Measurements from ENCODE around the gene DVL2. TPM values are rescaled to one million over a fixed set of nuclear protein-coding genes. Genes with fewer than 3 reads are reported as not detected.

DVL2 gene
- total RNA-seq, 3 donors from 2014 or later = 32.0 to 58.2 (median 47.9) TPM

DNA sequence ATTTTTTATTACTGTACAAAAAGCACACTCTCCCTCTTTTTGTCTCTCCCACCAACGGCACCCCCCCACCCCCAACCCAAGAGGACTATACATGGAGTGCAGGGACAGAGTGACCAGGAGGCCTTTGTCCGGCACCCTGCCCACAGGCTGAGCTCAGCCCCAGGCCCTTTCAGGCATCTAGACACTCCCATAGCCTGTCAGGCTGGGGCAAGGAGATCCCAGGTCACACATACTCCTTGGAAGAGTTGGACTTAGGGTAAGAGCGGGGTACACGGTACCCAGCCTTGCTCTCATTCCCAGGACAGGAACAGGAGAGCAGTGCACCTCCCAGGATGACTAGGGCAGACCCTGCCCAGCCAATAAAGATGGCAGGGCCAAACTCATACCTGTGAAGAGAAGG lies 25.8 kb upstream of the DVL2 start:
- Histone ChIP-seq H3K36me3 (no peaks in the 10 kb centered on the region), H3K27me3 (peaks cover 5 to 12% of the 10 kb centered on the region in 2 donors), H3K9me3 (no peaks in the 10 kb centered on the region), H3K4me3 (peak overlapping the region in 2 of 3 donors; percentile 69 to 80), H3K27ac (peak overlapping the region; percentile 93 to 96), H3K4me1 (peaks cover 0 to 6% of the 10 kb centered on the region in 2 donors)
- no peak for DNase-seq (ENCODE audit: low spot score in 2 of 2)
- TF ChIP-seq, protein P1, sequence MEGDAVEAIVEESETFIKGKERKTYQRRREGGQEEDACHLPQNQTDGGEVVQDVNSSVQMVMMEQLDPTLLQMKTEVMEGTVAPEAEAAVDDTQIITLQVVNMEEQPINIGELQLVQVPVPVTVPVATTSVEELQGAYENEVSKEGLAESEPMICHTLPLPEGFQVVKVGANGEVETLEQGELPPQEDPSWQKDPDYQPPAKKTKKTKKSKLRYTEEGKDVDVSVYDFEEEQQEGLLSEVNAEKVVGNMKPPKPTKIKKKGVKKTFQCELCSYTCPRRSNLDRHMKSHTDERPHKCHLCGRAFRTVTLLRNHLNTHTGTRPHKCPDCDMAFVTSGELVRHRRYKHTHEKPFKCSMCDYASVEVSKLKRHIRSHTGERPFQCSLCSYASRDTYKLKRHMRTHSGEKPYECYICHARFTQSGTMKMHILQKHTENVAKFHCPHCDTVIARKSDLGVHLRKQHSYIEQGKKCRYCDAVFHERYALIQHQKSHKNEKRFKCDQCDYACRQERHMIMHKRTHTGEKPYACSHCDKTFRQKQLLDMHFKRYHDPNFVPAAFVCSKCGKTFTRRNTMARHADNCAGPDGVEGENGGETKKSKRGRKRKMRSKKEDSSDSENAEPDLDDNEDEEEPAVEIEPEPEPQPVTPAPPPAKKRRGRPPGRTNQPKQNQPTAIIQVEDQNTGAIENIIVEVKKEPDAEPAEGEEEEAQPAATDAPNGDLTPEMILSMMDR (IDR thresholded peaks at IDR 0.05) = no peak
- TF ChIP-seq POLR2A (IDR thresholded peaks at IDR 0.05) = no peak
- no peak for TF ChIP-seq POLR2AphosphoS5 (IDR thresholded peaks at IDR 0.05)
- intact Hi-C loops (cut with DNase I; ENCODE audit: low total_unique reads) = no loop called here

DNA sequence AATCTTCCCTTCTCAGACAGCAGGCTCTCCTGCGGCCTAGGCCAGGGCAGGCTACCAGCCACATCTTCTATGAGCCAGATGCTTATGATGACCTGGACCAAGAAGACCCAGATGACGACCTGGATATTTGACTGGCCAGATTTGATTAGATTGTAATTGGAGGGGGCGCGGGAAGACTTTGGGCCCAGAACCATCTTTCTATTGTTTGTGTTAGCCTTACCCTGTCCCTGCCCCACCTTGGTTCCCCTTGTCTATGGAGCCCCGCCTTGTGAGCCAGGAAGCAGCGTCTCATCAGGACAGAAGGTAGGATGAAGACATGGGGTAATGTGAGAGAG lies 25.2 kb upstream of the DVL2 start:
- intact Hi-C loops (cut with DNase I; ENCODE audit: low total_unique reads) = no loop called here
- Histone ChIP-seq H3K27me3 (peaks cover 5 to 12% of the 10 kb centered on the region in 2 donors), H3K4me1 (peaks cover 0 to 6% of the 10 kb centered on the region in 2 donors), H3K4me3 (no peak overlapping the region), H3K9me3 (no peaks in the 10 kb centered on the region), H3K36me3 (no peaks in the 10 kb centered on the region), H3K27ac (peak overlapping the region; percentile 75 to 96)
- no peak for DNase-seq (ENCODE audit: low spot score in 2 of 2)
- TF ChIP-seq POLR2AphosphoS5 (IDR thresholded peaks at IDR 0.05) = no peak
- no peak for TF ChIP-seq POLR2A (IDR thresholded peaks at IDR 0.05)
- TF ChIP-seq, protein P1 (IDR thresholded peaks at IDR 0.05) = no peak

DNA sequence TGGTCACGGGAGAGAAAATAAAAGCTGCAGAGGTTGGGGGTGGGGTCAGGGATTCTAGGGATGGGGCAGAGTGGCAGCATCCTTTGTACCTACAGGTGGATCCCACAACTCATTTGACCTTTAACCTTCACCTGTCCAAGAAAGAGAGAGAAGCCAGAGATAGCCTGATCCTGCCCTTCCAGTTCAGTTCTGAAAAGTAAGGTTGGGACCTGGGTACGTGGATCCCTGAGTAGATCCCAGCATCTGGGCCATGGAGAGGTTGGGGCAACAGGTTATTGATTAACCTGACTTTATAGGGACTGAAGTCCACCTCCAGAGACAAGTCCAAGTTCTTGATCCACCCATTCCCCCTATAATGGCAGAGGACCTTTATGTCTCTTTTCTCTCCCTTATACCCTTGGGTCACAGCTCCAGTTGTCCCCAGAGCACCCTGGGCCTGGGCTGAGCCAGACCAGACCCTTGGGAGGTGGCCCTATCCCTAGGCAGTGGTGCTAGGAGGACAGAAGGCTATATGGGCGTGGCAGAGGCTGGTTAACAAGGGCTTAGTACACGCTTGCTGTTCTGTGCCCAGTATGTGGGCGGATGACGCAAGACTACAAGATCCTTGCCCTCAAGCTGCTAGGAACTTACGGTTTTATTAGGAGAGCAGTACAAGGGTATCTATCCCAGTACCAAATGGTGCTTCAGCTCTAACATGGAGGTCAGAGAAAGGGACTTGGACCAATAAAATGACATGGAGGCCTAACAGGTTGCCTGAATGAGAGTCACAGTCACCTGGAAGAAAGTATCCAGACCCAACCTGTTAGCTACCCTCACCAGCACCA lies 24.6 kb upstream of the DVL2 start:
- TF ChIP-seq POLR2AphosphoS5 (IDR thresholded peaks at IDR 0.05) (peak in 1 of 3 donors; percentile 8), POLR2A (IDR thresholded peaks at IDR 0.05) (no peak)
- Histone ChIP-seq H3K36me3 (no peaks in the 10 kb centered on the region), H3K27ac (peak overlapping the region; percentile 75 to 96), H3K4me1 (peaks cover 0 to 6% of the 10 kb centered on the region in 2 donors), H3K27me3 (peaks cover 5 to 12% of the 10 kb centered on the region in 2 donors), H3K9me3 (no peaks in the 10 kb centered on the region), H3K4me3 (no peak overlapping the region)
- DNase-seq (ENCODE audit: low spot score in 2 of 2) = peak in 1 of 2 donors; percentile 78
- intact Hi-C loops (cut with DNase I; ENCODE audit: low total_unique reads) = no loop called here

DNA sequence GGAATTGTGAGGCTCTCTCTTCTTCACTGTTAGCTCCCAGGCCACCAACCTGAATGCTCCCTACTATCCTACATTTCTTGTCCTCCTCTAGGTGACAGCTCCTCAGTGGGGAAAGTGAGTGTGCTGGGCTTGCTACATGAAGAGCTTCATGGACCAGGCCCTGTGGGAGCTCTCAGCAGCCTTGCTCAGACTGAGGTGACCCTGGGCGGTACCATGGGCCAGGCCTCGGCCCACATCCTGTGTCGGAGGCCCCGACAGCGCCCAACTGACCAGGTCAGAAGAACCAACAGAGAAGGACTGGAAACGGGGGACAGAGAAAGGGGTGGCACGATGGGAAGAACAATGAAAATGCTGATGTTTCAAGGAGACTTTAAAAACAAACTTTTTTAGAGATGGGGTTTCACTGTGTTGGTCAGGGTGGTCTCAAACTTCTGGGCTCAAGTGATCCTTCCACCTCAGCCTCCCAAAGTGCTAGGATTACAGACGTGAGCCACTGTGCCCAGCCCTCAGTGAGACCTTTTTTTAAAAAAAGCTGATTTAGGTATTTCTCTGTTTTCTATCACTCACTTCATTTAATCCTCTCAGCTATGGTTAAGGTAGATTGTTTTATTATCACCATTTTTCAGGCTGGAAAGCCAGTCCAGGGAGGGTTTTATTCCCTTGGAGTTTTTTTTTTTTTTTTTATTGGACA lies 22.6 kb upstream of the DVL2 start:
- peaks cover 0 to 3% of the 10 kb centered on the region in 2 donors for H3K27me3 ChIP-seq
- intact Hi-C loops (cut with DNase I; ENCODE audit: low total_unique reads) = no loop called here
- DNase-seq (ENCODE audit: low spot score in 2 of 2) = no peak
- no peak overlapping the region for H3K4me3 ChIP-seq
- H3K36me3 ChIP-seq = no peaks in the 10 kb centered on the region
- H3K9me3 ChIP-seq = no peaks in the 10 kb centered on the region
- H3K4me1 ChIP-seq = peaks cover 6 to 9% of the 10 kb centered on the region in 2 donors
- H3K27ac ChIP-seq = no peak overlapping the region
- TF ChIP-seq POLR2A (IDR thresholded peaks at IDR 0.05) = no peak
- TF ChIP-seq POLR2AphosphoS5 (IDR thresholded peaks at IDR 0.05) = no peak
- TF ChIP-seq, protein P1 (IDR thresholded peaks at IDR 0.05) = no peak

DNA sequence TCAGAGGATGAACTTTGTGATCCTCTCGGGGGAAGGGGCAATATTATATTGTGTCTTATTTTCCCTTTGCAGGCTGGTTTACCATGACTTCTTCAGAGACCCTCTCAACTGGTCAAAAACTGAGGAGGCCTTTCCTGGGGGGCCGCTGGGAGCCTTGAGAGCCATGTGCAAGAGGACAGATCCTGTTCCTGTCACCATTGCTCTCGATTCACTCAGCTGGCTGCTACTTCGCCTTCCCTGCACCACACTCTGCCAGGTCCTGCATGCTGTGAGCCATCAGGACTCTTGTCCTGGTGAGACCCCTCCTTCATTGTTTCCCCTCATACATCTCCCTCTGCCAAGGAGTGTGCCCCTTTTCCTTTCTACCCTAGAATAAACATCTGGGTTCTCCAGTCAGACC lies 20.2 kb upstream of the DVL2 start:
- H3K4me1 ChIP-seq = peaks cover 0 to 20% of the 10 kb centered on the region in 2 donors
- no peak overlapping the region for H3K4me3 ChIP-seq
- no peaks in the 10 kb centered on the region for H3K9me3 ChIP-seq
- H3K36me3 ChIP-seq = no peaks in the 10 kb centered on the region
- intact Hi-C loops (cut with DNase I; ENCODE audit: low total_unique reads) = no loop called here
- DNase-seq (ENCODE audit: low spot score in 2 of 2) = no peak
- TF ChIP-seq POLR2AphosphoS5 (IDR thresholded peaks at IDR 0.05) = no peak
- no peak for TF ChIP-seq POLR2A (IDR thresholded peaks at IDR 0.05)
- TF ChIP-seq, protein P1 (IDR thresholded peaks at IDR 0.05) = no peak
- H3K27me3 ChIP-seq = no peaks in the 10 kb centered on the region
- H3K27ac ChIP-seq = no peak overlapping the region
